K562 (cell line): ENCODE measurements around the gene IPCEF1. TPM values are rescaled to one million over a fixed set of nuclear protein-coding genes. Genes with fewer than 3 reads are reported as not detected.

ENCODE experiments used
- BMI1 ChIP-seq: fragments of 150-350 bp; IDR thresholded peaks from 2 replicates; pipeline ENCODE4 v1.6.1; 2014; ENCODE audit warnings: low read length
- CHD1 ChIP-seq: fragments of 200-600 bp; sonication (generic); IDR thresholded peaks from one replicate; pipeline ENCODE4 v1.6.1; 2012; ENCODE audit warnings: mild to moderate bottlenecking, moderate library complexity, low read length, inconsistent platforms
- HDAC8 ChIP-seq: fragments of 450-650 bp; IDR thresholded peaks from 2 replicates; pipeline ENCODE4 v1.6.1; 2016; ENCODE audit warnings: mild to moderate bottlenecking, missing genetic modification characterization, moderate library complexity, missing compliant biosample characterization
- HIVEP1 ChIP-seq: fragments of 250-450 bp; sonication (Bioruptor Pico); IDR thresholded peaks from 2 replicates; pipeline ENCODE4 v1.4.0; 2020; ENCODE audit warnings: mild to moderate bottlenecking
- KAT2B ChIP-seq: IDR thresholded peaks from one replicate; pipeline ENCODE4 v1.6.1; 2012; ENCODE audit warnings: low read depth, mild to moderate bottlenecking, control low read depth, inconsistent platforms, low read length, moderate library complexity
- KDM4B ChIP-seq, 2 experiments: fragments of 450-650 bp in 1 of 2; sonication (generic) in 1 of 2; IDR thresholded peaks; 2 replicates each; pipeline ENCODE4 v1.6.1; 2016 to 2017; ENCODE audit warnings: borderline replicate concordance in 2 of 2, antibody characterized with exemption in 1 of 2, low read depth in 1 of 2, mild to moderate bottlenecking in 1 of 2
- KDM5B ChIP-seq: fragments of 200-600 bp; sonication (generic); IDR thresholded peaks from 2 replicates; pipeline ENCODE4 v1.6.1; 2012; ENCODE audit warnings: low read depth, mild to moderate bottlenecking, moderate library complexity, low read length, control low read depth, inconsistent platforms; ENCODE audit not compliant: insufficient replicate concordance
- MCM2 ChIP-seq: fragments of 450-650 bp; IDR thresholded peaks from 2 replicates; pipeline ENCODE4 v1.6.1; 2017; ENCODE audit warnings: low read depth, mild to moderate bottlenecking
- polyA plus RNA-seq, 8 experiments: library from polyadenylated mRNA; depleted of rRNA in 4 of 8; stranded (reverse) in 5 of 8; unstranded in 3 of 8; fragments of >200 nt; fragmentation: Nextera tagmentation in 2 of 8; fragmentation: Illumina TruSeq in 1 of 8; extraction: Ambion mirVana in 2 of 8; extraction: Trizol in 1 of 8; gene quantifications; 2 replicates each; pipeline versions ENCODE4 v1.2.1 to v1.2.3, GENCODE V29; 2011 to 2014; ENCODE audit warnings: inconsistent platforms in 1 of 8, missing spikeins in 1 of 8
- total RNA-seq, 7 experiments: library from RNA; depleted of rRNA in 6 of 7; stranded (reverse); fragments of >200 nt in 6 of 7; fragmentation: Illumina TruSeq in 2 of 7; extraction: Trizol in 2 of 7; gene quantifications; 2 replicates each; pipeline versions ENCODE4 v1.2.1 to v1.2.3, GENCODE V29; 2011 to 2021; ENCODE audit warnings: low replicate concordance in 1 of 7
- TF ChIP-seq, protein P1 (sequence below), 3 experiments: IDR thresholded peaks in 2 of 3; conservative IDR thresholded peaks in 1 of 3; 2 replicates each; pipeline ENCODE4 v1.5.1; 2011 to 2012; ENCODE audit warnings: low read length in 3 of 3, mild to moderate bottlenecking in 3 of 3, control low read depth in 2 of 3, improper control_type of control experiment in 1 of 3, inconsistent platforms in 1 of 3, low read depth in 1 of 3, mixed read lengths in 1 of 3, moderate library complexity in 1 of 3; ENCODE audit not compliant: insufficient read depth in 2 of 3
- TF ChIP-seq, protein P2 (sequence below): fragments of 450-650 bp; IDR thresholded peaks from 2 replicates; pipeline ENCODE4 v1.7.1; 2018; ENCODE audit warnings: mild to moderate bottlenecking, low read depth; ENCODE audit not compliant: partially characterized antibody
- TF ChIP-seq, protein P3 (sequence below), 2 experiments: IDR thresholded peaks; 2 replicates each; pipeline ENCODE4 v1.6.1; 2011; ENCODE audit warnings: borderline replicate concordance in 1 of 2, control low read depth in 1 of 2, low read depth in 1 of 2, low read length in 1 of 2, mild to moderate bottlenecking in 1 of 2, mixed read lengths in 1 of 2, moderate library complexity in 1 of 2; ENCODE audit not compliant: insufficient read depth in 1 of 2, insufficient read length in 1 of 2, poor library complexity in 1 of 2, severe bottlenecking in 1 of 2; ENCODE audit errors: extremely low read depth in 1 of 2

IPCEF1 gene
- total and polyA plus RNA-seq, 9 of the 15 experiments (the other 6 are each of a cell fraction or from before 2014, with no cell fraction given), result 0.14 to 0.18 TPM; not detected in 7

DNA sequence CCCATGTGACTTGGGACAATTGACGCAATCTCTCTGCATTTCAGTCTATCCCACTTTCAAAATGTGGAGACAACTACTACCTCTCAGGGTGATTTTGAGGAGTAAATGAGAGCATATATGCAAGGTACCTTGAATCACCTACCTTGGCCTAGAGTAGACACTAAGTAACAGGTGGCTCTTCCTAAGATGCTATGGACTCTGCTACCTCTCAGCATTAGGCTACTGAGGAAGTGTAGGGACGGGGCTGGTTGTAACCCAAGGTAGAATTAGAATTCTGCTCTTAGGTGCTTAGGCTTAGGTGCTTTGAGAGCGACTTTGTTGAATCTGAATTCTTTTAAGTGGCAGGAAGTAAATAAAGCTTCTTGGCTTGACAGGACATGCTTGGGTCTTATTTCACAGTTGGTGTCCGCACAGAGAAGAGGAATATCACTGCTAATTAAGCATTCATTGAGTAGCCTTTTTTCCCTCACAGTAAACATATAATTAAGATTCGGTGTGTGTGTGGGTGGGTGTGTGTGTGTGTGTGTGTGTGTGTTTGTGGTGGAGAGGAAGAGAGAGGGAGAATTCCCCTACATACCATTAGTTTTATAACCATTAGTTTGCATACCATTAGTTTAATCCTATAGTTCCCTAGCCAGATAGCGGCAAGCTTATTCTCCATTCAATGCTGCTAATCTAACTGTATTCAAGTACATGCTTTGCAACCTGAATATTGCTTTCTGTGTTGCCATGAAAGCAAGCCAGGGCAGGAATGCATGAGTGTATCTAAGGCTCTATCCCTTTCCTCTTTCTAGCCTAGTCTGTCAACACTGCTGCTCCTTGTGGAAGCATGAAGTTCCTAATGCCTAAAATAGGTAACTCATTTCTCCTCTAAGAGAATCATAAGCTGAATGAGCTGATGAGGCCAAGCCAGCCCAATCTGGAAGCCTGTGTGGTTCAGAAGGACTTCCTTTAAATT is 112.5 kb downstream of the IPCEF1 start (continued):
- TF ChIP-seq, protein P1, sequence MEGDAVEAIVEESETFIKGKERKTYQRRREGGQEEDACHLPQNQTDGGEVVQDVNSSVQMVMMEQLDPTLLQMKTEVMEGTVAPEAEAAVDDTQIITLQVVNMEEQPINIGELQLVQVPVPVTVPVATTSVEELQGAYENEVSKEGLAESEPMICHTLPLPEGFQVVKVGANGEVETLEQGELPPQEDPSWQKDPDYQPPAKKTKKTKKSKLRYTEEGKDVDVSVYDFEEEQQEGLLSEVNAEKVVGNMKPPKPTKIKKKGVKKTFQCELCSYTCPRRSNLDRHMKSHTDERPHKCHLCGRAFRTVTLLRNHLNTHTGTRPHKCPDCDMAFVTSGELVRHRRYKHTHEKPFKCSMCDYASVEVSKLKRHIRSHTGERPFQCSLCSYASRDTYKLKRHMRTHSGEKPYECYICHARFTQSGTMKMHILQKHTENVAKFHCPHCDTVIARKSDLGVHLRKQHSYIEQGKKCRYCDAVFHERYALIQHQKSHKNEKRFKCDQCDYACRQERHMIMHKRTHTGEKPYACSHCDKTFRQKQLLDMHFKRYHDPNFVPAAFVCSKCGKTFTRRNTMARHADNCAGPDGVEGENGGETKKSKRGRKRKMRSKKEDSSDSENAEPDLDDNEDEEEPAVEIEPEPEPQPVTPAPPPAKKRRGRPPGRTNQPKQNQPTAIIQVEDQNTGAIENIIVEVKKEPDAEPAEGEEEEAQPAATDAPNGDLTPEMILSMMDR (IDR thresholded peaks at IDR 0.05 in 2 of 3, conservative IDR thresholded peaks at IDR 0.05 in 1 of 3; ENCODE audit: insufficient read depth in 2 of 3, low read depth in 1 of 3, low read length in 3 of 3), result no peak
- TF ChIP-seq HIVEP1 (CRISPR knock-in tag) (no peak), KAT2B (no peak), KDM4B (IDR thresholded peaks at IDR 0.05; ENCODE audit: borderline replicate concordance in 2 of 2, low read depth in 1 of 2) (no peak), HDAC8 (no peak), KDM5B (no peak), CHD1 (no peak), MCM2 (no peak), BMI1 (no peak)
- TF ChIP-seq, protein P2, sequence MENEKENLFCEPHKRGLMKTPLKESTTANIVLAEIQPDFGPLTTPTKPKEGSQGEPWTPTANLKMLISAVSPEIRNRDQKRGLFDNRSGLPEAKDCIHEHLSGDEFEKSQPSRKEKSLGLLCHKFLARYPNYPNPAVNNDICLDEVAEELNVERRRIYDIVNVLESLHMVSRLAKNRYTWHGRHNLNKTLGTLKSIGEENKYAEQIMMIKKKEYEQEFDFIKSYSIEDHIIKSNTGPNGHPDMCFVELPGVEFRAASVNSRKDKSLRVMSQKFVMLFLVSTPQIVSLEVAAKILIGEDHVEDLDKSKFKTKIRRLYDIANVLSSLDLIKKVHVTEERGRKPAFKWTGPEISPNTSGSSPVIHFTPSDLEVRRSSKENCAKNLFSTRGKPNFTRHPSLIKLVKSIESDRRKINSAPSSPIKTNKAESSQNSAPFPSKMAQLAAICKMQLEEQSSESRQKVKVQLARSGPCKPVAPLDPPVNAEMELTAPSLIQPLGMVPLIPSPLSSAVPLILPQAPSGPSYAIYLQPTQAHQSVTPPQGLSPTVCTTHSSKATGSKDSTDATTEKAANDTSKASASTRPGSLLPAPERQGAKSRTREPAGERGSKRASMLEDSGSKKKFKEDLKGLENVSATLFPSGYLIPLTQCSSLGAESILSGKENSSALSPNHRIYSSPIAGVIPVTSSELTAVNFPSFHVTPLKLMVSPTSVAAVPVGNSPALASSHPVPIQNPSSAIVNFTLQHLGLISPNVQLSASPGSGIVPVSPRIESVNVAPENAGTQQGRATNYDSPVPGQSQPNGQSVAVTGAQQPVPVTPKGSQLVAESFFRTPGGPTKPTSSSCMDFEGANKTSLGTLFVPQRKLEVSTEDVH, result no peak
- TF ChIP-seq, protein P3, sequence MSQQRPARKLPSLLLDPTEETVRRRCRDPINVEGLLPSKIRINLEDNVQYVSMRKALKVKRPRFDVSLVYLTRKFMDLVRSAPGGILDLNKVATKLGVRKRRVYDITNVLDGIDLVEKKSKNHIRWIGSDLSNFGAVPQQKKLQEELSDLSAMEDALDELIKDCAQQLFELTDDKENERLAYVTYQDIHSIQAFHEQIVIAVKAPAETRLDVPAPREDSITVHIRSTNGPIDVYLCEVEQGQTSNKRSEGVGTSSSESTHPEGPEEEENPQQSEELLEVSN (IDR thresholded peaks at IDR 0.05; ENCODE audit: borderline replicate concordance in 1 of 2, extremely low read depth in 1 of 2, insufficient read depth in 1 of 2, insufficient read length in 1 of 2, low read depth in 1 of 2, low read length in 1 of 2, poor library complexity in 1 of 2, severe bottlenecking in 1 of 2), result no peak
